ENCODE measurements around the gene TAF11L7. TPM values are rescaled to one million over a fixed set of nuclear protein-coding genes. Genes with fewer than 3 reads are reported as not detected.

The TAF11L7 gene
- total and polyA plus RNA-seq, 10 of the 15 experiments (the other 5 are each of a cell fraction or from before 2014, with no cell fraction given) = not detected

- CTCF ChIA-PET = no interaction called here
- H3K4me1 ChIP-seq (ENCODE audit: control insufficient read depth, insufficient read depth, low read length) = no peaks in the 10 kb centered on the region
- BruUV-seq (replicated peaks) = no TSS peak
- H3K27ac ChIP-seq (ENCODE audit: control insufficient read depth, insufficient read depth) = no peak overlapping the region
- no peak for DNase-seq (ENCODE audit: low read depth, low spot score)
- SMC1A ChIA-PET (ENCODE audit: uncharacterized antibody, unreplicated experiment) = no interaction called here
- no peak overlapping the region for H3K4me3 ChIP-seq
- no peaks in the 10 kb centered on the region for H3K79me2 ChIP-seq (ENCODE audit: control insufficient read depth, insufficient read depth, low read length)
- intact Hi-C loops (cut with micrococcal nuclease; ENCODE audit: unreplicated experiment) = no loop called here
- no peak overlapping the region for H2AFZ ChIP-seq (ENCODE audit: control insufficient read depth, low read depth, low read length)
- H3K27me3 ChIP-seq (replicated peaks in 1 of 2; ENCODE audit: control insufficient read depth in 2 of 2, insufficient read depth in 2 of 2, low read length in 1 of 2) = no peaks in the 10 kb centered on the region
- POLR2A ChIA-PET = no interaction called here
- TF ChIP-seq RB1 (IDR thresholded peaks at IDR 0.05; ENCODE audit: borderline replicate concordance) (no peak), STAT1 (conservative IDR thresholded peaks at IDR 0.05) (no peak), WRNIP1 (IDR thresholded peaks at IDR 0.05; ENCODE audit: borderline replicate concordance, low read depth, low read length) (no peak), E4F1 (IDR thresholded peaks at IDR 0.05; ENCODE audit: borderline replicate concordance, partially characterized antibody) (no peak), KDM1A (IDR thresholded peaks at IDR 0.05; ENCODE audit: borderline replicate concordance) (no peak), MTA2 (IDR thresholded peaks at IDR 0.05; ENCODE audit: low read depth) (no peak), MYB (IDR thresholded peaks at IDR 0.05; ENCODE audit: borderline replicate concordance, low read depth, low read length) (no peak)
- FAIRE-seq = no peak
- ATAC-seq = no peak
- no peak overlapping the region for H3K4me2 ChIP-seq (ENCODE audit: control insufficient read depth, insufficient read depth)
- H3K9me3 ChIP-seq (replicated peaks; ENCODE audit: control insufficient read depth, insufficient read depth, low read length) = no peaks in the 10 kb centered on the region
- in situ Hi-C loops (cut with MboI) = no loop called here
- H3K36me3 ChIP-seq (ENCODE audit: control insufficient read depth in 2 of 2, insufficient read depth in 2 of 2, low read length in 1 of 2) = no peaks in the 10 kb centered on the region
- RAD21 ChIA-PET (ENCODE audit: unreplicated experiment) = no interaction called here
- H3K9ac ChIP-seq (ENCODE audit: control insufficient read depth, insufficient read depth, low read length) = no peak overlapping the region
- 55% methylated on average over 11 of the region's 11 CpGs for WGBS (ENCODE audit: insufficient coverage, insufficient replicate concordance, low lambda C conversion rate, missing lambda C conversion rate)
- H4K20me1 ChIP-seq (ENCODE audit: control insufficient read depth, insufficient read depth) = no peaks in the 10 kb centered on the region
Measured at GRCh38 chr5:17625686-17626085, 40.1 kb upstream of the TAF11L7 start.

All from GM12878 (cell line).